Hepatocyte (in vitro differentiated cells): ENCODE measurements around the gene APC.

Experiments
- CTCF ChIP-seq: fragments of 200-600 bp; sonication (generic); IDR thresholded peaks from 2 replicates; pipeline ENCODE4 v1.5.1; 2016; ENCODE audit warnings: antibody characterized with exemption, mild to moderate bottlenecking; ENCODE audit not compliant: poor library complexity
- EZH2phosphoT487 ChIP-seq: fragments of 200-600 bp; sonication (generic); IDR thresholded peaks from one replicate; pipeline ENCODE4 v1.6.1; 2018; ENCODE audit warnings: antibody characterized with exemption, mild to moderate bottlenecking, low read depth, moderate library complexity; ENCODE audit not compliant: unreplicated experiment, severe bottlenecking

GRCh38 chr5:112707187-112708102, 30.2 kb upstream of the APC start:
- TF ChIP-seq EZH2phosphoT487 (no peak), CTCF (no peak)
